HepG2 (cell line): Measurements from ENCODE around the gene TBCEL. TPM values are rescaled to one million over a fixed set of nuclear protein-coding genes. Genes with fewer than 3 reads are reported as not detected.

Experiments
- ATF7-NPFF ChIP-seq: sonication (generic); formaldehyde crosslinking; IDR thresholded peaks from 2 replicates; pipeline ENCODE4 v1.8.1; 2023; ENCODE audit warnings: mild to moderate bottlenecking, low read depth, missing genetic modification reagents, moderate library complexity
- ELF4 ChIP-seq: sonication (generic); formaldehyde crosslinking; IDR thresholded peaks from 2 replicates; pipeline ENCODE4 v1.5.0; 2020; ENCODE audit warnings: missing genetic modification reagents, mild to moderate bottlenecking, moderate library complexity, borderline replicate concordance
- HMG20B ChIP-seq: conservative IDR thresholded peaks from 2 replicates; pipeline ENCODE4 v1.6.1; 2016; ENCODE audit warnings: missing genetic modification reagents, missing compliant biosample characterization
- MBD4 ChIP-seq: IDR thresholded peaks from 2 replicates; pipeline ENCODE4 v1.6.1; 2012; ENCODE audit warnings: low read length, inconsistent platforms, borderline replicate concordance
- NFYB ChIP-seq: sonication (generic); formaldehyde crosslinking; IDR thresholded peaks from 2 replicates; pipeline ENCODE4 v1.4.0; 2020; ENCODE audit warnings: missing genetic modification reagents
- PITX1 ChIP-seq: sonication (generic); formaldehyde crosslinking; IDR thresholded peaks from 2 replicates; pipeline ENCODE4 v1.5.1; 2020; ENCODE audit warnings: mild to moderate bottlenecking, missing genetic modification reagents
- TEAD3 ChIP-seq: optimal IDR thresholded peaks from 2 replicates; pipeline ENCODE3; 2016; ENCODE audit warnings: borderline replicate concordance
- ZC3H13 ChIP-seq: sonication (generic); formaldehyde crosslinking; IDR thresholded peaks from 2 replicates; pipeline ENCODE4 v1.8.1; 2023; ENCODE audit warnings: mild to moderate bottlenecking, missing genetic modification reagents, moderate library complexity
- ZFP36L2 ChIP-seq: sonication (generic); formaldehyde crosslinking; IDR thresholded peaks from 2 replicates; pipeline ENCODE4 v1.4.0; 2020; ENCODE audit warnings: missing genetic modification reagents
- ZFX ChIP-seq: sonication (generic); formaldehyde crosslinking; IDR thresholded peaks from 2 replicates; pipeline ENCODE4 v1.4.0; 2020; ENCODE audit warnings: mild to moderate bottlenecking, low read depth, missing genetic modification reagents, moderate library complexity
- ZNF235 ChIP-seq: sonication (generic); formaldehyde crosslinking; IDR thresholded peaks from 2 replicates; pipeline ENCODE4 v1.8.1; 2023; ENCODE audit warnings: mild to moderate bottlenecking, missing genetic modification reagents, borderline replicate concordance
- ZNF33B ChIP-seq: sonication (generic); formaldehyde crosslinking; IDR thresholded peaks from 2 replicates; pipeline ENCODE4 v1.5.1; 2020; ENCODE audit warnings: mild to moderate bottlenecking, missing genetic modification reagents
- ZNF382 ChIP-seq: sonication (generic); formaldehyde crosslinking; IDR thresholded peaks from 2 replicates; pipeline ENCODE4 v1.5.0; 2020; ENCODE audit warnings: missing genetic modification reagents, mild to moderate bottlenecking, borderline replicate concordance
- ZNF451 ChIP-seq: sonication (generic); formaldehyde crosslinking; IDR thresholded peaks from 2 replicates; pipeline ENCODE4 v1.5.0; 2020; ENCODE audit warnings: mild to moderate bottlenecking, missing genetic modification reagents
- ZNF7 ChIP-seq: IDR thresholded peaks from 2 replicates; pipeline ENCODE4 v1.6.1; 2016; ENCODE audit warnings: missing biosample characterization, missing genetic modification reagents
- ZNF777 ChIP-seq: sonication (generic); formaldehyde crosslinking; IDR thresholded peaks from 2 replicates; pipeline ENCODE4 v1.4.0; 2020; ENCODE audit warnings: missing genetic modification reagents
- ZSCAN30 ChIP-seq: sonication (generic); formaldehyde crosslinking; IDR thresholded peaks from 2 replicates; pipeline ENCODE4 v1.5.0; 2020; ENCODE audit warnings: mild to moderate bottlenecking, missing genetic modification reagents
- polyA plus RNA-seq, 8 experiments: library from polyadenylated mRNA; depleted of rRNA in 3 of 8; stranded (reverse) in 7 of 8; unstranded in 1 of 8; fragments of >200 nt; fragmentation: Illumina TruSeq in 4 of 8; extraction: Trizol in 4 of 8; gene quantifications; 2 replicates each; pipeline versions ENCODE4 v1.2.1 to v1.2.3, GENCODE V29; 2011 to 2016; ENCODE audit warnings: low read depth in 4 of 8, missing spikeins in 1 of 8, mixed read lengths in 1 of 8; ENCODE audit not compliant: insufficient read depth in 1 of 8
- total RNA-seq, 5 experiments: library from RNA; depleted of rRNA; stranded (reverse); fragments of >200 nt; fragmentation: Illumina TruSeq; extraction: Trizol; gene quantifications; 2 replicates each; pipeline ENCODE4 v1.2.3, GENCODE V29; 2016; ENCODE audit warnings: low read depth in 1 of 5
- TF ChIP-seq, protein P1 (sequence below): sonication (generic); formaldehyde crosslinking; IDR thresholded peaks from 2 replicates; pipeline ENCODE4 v1.4.0; 2020; ENCODE audit warnings: missing genetic modification reagents
- TF ChIP-seq, protein P2 (sequence below): sonication (generic); formaldehyde crosslinking; IDR thresholded peaks from 2 replicates; pipeline ENCODE4 v1.8.1; 2022; ENCODE audit warnings: mild to moderate bottlenecking, missing genetic modification reagents
- TF ChIP-seq, protein P3 (sequence below): sonication (generic); formaldehyde crosslinking; IDR thresholded peaks from 2 replicates; pipeline ENCODE4 v1.5.0; 2020; ENCODE audit warnings: mild to moderate bottlenecking, missing genetic modification reagents, moderate library complexity

TBCEL gene
- total and polyA plus RNA-seq, 2 of the 13 experiments (the other 11 are each of a cell fraction or from before 2014, with no cell fraction given) = 6.1 to 12.5 TPM

DNA sequence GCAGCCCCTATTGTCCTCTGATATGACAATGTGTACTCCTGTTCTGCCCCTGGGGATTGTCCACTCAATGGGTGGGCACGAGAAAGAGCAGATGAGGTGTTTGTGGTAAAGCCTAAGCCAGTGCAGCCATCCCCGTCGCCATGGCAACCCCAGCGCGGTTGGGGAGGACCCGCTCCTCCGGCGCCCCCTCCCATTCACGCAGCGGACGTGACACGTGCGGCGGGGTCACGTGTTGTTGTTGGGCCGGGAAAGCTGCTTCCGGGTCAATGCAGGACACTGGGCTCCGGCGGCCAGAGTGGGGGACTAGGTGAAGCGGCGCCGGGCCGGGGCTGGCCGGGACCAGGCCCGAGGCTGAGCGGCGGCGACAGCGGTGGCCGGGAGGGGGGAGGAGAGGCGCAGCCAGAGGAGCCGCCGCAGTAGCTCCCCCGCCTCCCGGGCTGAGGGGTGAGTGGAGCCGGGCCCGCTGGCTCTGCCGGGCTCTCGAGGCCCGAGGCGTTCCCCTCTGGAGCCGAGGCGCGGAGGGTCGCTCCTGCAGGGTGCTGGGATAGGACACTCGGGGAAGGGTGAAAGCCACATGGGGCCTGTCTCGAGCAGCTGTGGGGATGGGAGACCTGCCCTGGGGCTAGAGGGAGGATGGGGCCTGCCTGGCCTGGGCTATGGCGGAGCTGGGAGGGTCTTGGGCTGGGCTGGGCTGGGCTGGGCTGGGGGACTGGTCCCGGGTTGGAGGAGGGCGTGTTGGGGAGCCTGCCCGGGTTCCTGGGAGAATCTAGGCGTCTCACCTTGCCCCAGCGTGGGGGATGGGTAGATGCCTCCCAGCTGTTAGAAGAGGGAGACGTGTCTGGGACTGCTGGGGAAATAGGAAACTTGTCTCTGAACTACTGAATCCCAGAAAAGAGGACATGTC lies at the start of gene TBCEL (continued):
- TF ChIP-seq, protein P1, sequence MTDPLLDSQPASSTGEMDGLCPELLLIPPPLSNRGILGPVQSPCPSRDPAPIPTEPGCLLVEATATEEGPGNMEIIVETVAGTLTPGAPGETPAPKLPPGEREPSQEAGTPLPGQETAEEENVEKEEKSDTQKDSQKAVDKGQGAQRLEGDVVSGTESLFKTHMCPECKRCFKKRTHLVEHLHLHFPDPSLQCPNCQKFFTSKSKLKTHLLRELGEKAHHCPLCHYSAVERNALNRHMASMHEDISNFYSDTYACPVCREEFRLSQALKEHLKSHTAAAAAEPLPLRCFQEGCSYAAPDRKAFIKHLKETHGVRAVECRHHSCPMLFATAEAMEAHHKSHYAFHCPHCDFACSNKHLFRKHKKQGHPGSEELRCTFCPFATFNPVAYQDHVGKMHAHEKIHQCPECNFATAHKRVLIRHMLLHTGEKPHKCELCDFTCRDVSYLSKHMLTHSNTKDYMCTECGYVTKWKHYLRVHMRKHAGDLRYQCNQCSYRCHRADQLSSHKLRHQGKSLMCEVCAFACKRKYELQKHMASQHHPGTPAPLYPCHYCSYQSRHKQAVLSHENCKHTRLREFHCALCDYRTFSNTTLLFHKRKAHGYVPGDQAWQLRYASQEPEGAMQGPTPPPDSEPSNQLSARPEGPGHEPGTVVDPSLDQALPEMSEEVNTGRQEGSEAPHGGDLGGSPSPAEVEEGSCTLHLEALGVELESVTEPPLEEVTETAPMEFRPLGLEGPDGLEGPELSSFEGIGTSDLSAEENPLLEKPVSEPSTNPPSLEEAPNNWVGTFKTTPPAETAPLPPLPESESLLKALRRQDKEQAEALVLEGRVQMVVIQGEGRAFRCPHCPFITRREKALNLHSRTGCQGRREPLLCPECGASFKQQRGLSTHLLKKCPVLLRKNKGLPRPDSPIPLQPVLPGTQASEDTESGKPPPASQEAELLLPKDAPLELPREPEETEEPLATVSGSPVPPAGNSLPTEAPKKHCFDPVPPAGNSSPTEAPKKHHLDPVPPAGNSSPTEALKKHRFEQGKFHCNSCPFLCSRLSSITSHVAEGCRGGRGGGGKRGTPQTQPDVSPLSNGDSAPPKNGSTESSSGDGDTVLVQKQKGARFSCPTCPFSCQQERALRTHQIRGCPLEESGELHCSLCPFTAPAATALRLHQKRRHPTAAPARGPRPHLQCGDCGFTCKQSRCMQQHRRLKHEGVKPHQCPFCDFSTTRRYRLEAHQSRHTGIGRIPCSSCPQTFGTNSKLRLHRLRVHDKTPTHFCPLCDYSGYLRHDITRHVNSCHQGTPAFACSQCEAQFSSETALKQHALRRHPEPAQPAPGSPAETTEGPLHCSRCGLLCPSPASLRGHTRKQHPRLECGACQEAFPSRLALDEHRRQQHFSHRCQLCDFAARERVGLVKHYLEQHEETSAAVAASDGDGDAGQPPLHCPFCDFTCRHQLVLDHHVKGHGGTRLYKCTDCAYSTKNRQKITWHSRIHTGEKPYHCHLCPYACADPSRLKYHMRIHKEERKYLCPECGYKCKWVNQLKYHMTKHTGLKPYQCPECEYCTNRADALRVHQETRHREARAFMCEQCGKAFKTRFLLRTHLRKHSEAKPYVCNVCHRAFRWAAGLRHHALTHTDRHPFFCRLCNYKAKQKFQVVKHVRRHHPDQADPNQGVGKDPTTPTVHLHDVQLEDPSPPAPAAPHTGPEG (CRISPR knock-in tag) = 0 out of 2 replicates have a peak, but pooled peaks have one; percentile 31
- TF ChIP-seq ZC3H13 (CRISPR knock-in tag) (peak; percentile 69; the same call in 1 of the 2 replicates), ZNF7 (CRISPR knock-in tag) (no peak), ZNF235 (CRISPR knock-in tag) (no peak), ZNF382 (no peak), ZSCAN30 (no peak), ZNF777 (no peak), NFYB (CRISPR knock-in tag) (0 out of 2 replicates have a peak, but pooled peaks have one; percentile 31), ZNF451 (CRISPR knock-in tag) (0 out of 2 replicates have a peak, but pooled peaks have one; percentile 43), PITX1 (CRISPR knock-in tag) (no peak), ELF4 (CRISPR knock-in tag) (no peak), ZFP36L2 (CRISPR knock-in tag) (no peak), ATF7-NPFF (CRISPR knock-in tag) (no peak), ZFX (peak; percentile 96), ZNF33B (CRISPR knock-in tag) (no peak), MBD4 (no peak), HMG20B (CRISPR knock-in tag) (no peak), TEAD3 (peak; percentile 66)
- TF ChIP-seq, protein P2, sequence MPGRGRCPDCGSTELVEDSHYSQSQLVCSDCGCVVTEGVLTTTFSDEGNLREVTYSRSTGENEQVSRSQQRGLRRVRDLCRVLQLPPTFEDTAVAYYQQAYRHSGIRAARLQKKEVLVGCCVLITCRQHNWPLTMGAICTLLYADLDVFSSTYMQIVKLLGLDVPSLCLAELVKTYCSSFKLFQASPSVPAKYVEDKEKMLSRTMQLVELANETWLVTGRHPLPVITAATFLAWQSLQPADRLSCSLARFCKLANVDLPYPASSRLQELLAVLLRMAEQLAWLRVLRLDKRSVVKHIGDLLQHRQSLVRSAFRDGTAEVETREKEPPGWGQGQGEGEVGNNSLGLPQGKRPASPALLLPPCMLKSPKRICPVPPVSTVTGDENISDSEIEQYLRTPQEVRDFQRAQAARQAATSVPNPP (CRISPR knock-in tag) = no peak
- TF ChIP-seq, protein P3, sequence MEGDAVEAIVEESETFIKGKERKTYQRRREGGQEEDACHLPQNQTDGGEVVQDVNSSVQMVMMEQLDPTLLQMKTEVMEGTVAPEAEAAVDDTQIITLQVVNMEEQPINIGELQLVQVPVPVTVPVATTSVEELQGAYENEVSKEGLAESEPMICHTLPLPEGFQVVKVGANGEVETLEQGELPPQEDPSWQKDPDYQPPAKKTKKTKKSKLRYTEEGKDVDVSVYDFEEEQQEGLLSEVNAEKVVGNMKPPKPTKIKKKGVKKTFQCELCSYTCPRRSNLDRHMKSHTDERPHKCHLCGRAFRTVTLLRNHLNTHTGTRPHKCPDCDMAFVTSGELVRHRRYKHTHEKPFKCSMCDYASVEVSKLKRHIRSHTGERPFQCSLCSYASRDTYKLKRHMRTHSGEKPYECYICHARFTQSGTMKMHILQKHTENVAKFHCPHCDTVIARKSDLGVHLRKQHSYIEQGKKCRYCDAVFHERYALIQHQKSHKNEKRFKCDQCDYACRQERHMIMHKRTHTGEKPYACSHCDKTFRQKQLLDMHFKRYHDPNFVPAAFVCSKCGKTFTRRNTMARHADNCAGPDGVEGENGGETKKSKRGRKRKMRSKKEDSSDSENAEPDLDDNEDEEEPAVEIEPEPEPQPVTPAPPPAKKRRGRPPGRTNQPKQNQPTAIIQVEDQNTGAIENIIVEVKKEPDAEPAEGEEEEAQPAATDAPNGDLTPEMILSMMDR (CRISPR knock-in tag) = no peak
